Measurements from ENCODE around the gene COL8A1. TPM values are rescaled to one million over a fixed set of nuclear protein-coding genes. Genes with fewer than 3 reads are reported as not detected.

Gene COL8A1
- total RNA-seq, 1 experiment from 2014 or later = 0.13 TPM

DNA sequence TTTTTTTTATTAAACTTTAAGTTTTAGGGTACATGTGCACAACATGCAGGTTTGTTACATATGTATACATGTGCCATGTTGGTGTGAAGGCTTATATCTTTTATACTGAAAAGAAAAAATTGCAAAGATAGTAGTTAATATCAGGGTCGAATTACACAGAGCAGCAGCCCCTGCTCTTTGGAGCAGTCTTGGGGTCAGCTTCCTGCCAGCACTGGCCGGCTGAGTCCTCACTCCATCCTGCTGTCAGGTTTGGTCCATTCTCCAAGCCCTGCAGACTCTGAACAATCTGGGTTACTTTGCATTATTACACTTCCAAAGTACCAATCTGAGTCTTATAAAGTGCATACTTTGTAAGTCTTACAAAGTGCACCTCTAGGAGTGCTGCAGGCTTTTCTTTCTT, 66.0 kb downstream of the COL8A1 start:
- Histone ChIP-seq H3K9me3 (ENCODE audit: control insufficient read depth, insufficient read depth, low read depth, low read length) (no peaks in the 10 kb centered on the region), H3K4me3 (ENCODE audit: low read depth in 2 of 2, low read length in 2 of 2) (no peak overlapping the region), H3K27ac (ENCODE audit: low read length) (no peak overlapping the region), H3K36me3 (ENCODE audit: control insufficient read depth, insufficient read depth, low read length) (no peaks in the 10 kb centered on the region), H3K27me3 (ENCODE audit: control insufficient read depth, insufficient read depth, low read length) (peaks cover 3% of the 10 kb centered on the region), H3K4me1 (ENCODE audit: control insufficient read depth, insufficient read depth, low read length) (no peaks in the 10 kb centered on the region)
- POLR2A ChIA-PET = no interaction called here
- intact Hi-C loops (cut with micrococcal nuclease; ENCODE audit: unreplicated experiment) = no loop called here
- ATAC-seq (no peak), DNase-seq (ENCODE audit: low read depth, low spot score) (no peak)
- no TSS peak for BruUV-seq (replicated peaks)
- in situ Hi-C loops (cut with HindIII; ENCODE audit: low pct_unique_long_range_greater_than_20kb, low sequenced_read_pairs) = no loop called here
- CTCF ChIA-PET = no interaction called here
- TF ChIP-seq TCF7L2 (IDR thresholded peaks at IDR 0.05; ENCODE audit: low read depth, low read length) (no peak), POLR2AphosphoS5 (IDR thresholded peaks at IDR 0.05; ENCODE audit: low read depth, low read length) (no peak), REST (IDR thresholded peaks at IDR 0.05; ENCODE audit: insufficient read depth in 1 of 2, low read depth in 2 of 2, low read length in 1 of 2) (no peak), SIN3A (IDR thresholded peaks at IDR 0.05; ENCODE audit: borderline replicate concordance, insufficient read depth, low read depth, low read length) (no peak), CTCF (IDR thresholded peaks at IDR 0.05) (no peak)

DNA sequence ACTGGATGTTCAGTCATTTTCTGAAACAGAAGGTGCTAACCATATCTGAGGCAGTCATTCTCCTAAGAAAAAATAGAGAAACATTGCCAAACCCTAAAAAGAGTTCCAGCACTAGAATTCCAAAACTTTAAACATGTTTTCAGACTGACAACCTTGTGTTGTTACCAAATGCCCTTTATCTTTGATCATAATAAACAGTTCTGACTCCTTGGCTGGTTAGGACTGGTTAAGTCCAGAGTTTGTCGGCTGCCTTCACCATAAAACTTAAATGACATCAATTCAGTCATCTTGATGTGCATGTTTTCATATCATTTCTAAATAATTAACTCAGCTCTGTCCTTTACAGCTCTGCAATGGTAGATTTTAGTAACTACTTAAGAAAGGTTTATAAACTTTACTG, 68.0 kb downstream of the COL8A1 start:
- in situ Hi-C loops (cut with HindIII; ENCODE audit: low pct_unique_long_range_greater_than_20kb, low sequenced_read_pairs) (no loop called here), intact Hi-C loops (cut with micrococcal nuclease; ENCODE audit: unreplicated experiment) (no loop called here)
- Histone ChIP-seq H3K4me1 (ENCODE audit: control insufficient read depth, insufficient read depth, low read length) (no peaks in the 10 kb centered on the region), H3K4me3 (ENCODE audit: low read depth in 2 of 2, low read length in 2 of 2) (no peak overlapping the region), H3K27me3 (ENCODE audit: control insufficient read depth, insufficient read depth, low read length) (no peaks in the 10 kb centered on the region; the same call in 1 of the 2 replicates), H3K27ac (ENCODE audit: low read length) (no peak overlapping the region), H3K9me3 (ENCODE audit: control insufficient read depth, insufficient read depth, low read depth, low read length) (no peaks in the 10 kb centered on the region), H3K36me3 (ENCODE audit: control insufficient read depth, insufficient read depth, low read length) (no peaks in the 10 kb centered on the region)
- POLR2A ChIA-PET = interaction anchor here (0.6 kb wide), 1 partner anchor 980 kb away, joined by 6 read pairs; no protein-coding TSS in a partner anchor
- no TSS peak for BruUV-seq (replicated peaks)
- CTCF ChIA-PET = no interaction called here
- ATAC-seq (no peak), DNase-seq (ENCODE audit: low read depth, low spot score) (no peak)
- TF ChIP-seq SIN3A (IDR thresholded peaks at IDR 0.05; ENCODE audit: borderline replicate concordance, insufficient read depth, low read depth, low read length) (no peak), TCF7L2 (IDR thresholded peaks at IDR 0.05; ENCODE audit: low read depth, low read length) (no peak), CTCF (IDR thresholded peaks at IDR 0.05) (no peak), POLR2AphosphoS5 (IDR thresholded peaks at IDR 0.05; ENCODE audit: low read depth, low read length) (no peak), REST (IDR thresholded peaks at IDR 0.05; ENCODE audit: insufficient read depth in 1 of 2, low read depth in 2 of 2, low read length in 1 of 2) (no peak)

Measured in Panc1 (cell line).